Left cardiac atrium (tissue), 2 donors: ENCODE results near the gene SRSF5. TPM values are rescaled to one million over a fixed set of nuclear protein-coding genes. Genes with fewer than 3 reads are reported as not detected.

Experiments
- total RNA-seq, 2 donors: library from RNA; stranded (reverse); fragmentation: NEBNext Ultra II Directional; extraction: Animal tissue kit (Norgen Biotek cat#: 25700); gene quantifications; one replicate each; pipeline ENCODE4 v1.2.1, GENCODE V29; 2021
- donor health status: DM: no; HTN: yes; CAD: no; lungs with severe emphysema.
- donor health status: DM: yes; HTN: yes; CAD: no.

The SRSF5 gene
- total RNA-seq, 2 donors from 2014 or later: 173 to 284 TPM

Other genes starting within 250 kb of the SRSF5 start
- not detected for gene CCDC177, start 192.3 kb upstream of the SRSF5 start, total RNA-seq
- 10 to 100 TPM; 21.8 to 28.1 TPM for gene SUSD6, start 155.5 kb upstream of the SRSF5 start, total RNA-seq
- gene SLC10A1, start 30.1 kb downstream of the SRSF5 start, total RNA-seq: not detected
- 10 to 100 TPM in 1 of 2 donors, 1 to 10 TPM in 1; 5.4 to 14.9 TPM for gene SMOC1, start 112.3 kb downstream of the SRSF5 start, total RNA-seq